GM12878 (cell line): ENCODE measurements around the gene SPINT2. TPM values are rescaled to one million over a fixed set of nuclear protein-coding genes. Genes with fewer than 3 reads are reported as not detected.

Experiments
- ATAC-seq: fragments of 200-7000 bp; cut with Tn5 transposase; 3 replicates; pipeline ENCODE4 v1.9.1; 2020; ENCODE audit warnings: mild to moderate bottlenecking, moderate library complexity
- BruUV-seq: library from RNA; stranded (reverse); fragments of 400-500 nt; replicated peaks from 2 replicates; lab custom pipeline; 2021; lab: Mats Ljungman, UMichigan
- CTCF ChIA-PET: fragments of 300-600 bp; sonication (Branson Sonifier 250); formaldehyde crosslinking; extraction: SDS; loops from one replicate; lab custom pipeline; 2021; ENCODE audit warnings: inconsistent platforms; lab: Yijun Ruan, JAX
- POLR2A ChIA-PET: fragments of 350-600 bp; formaldehyde crosslinking; extraction: SDS; loops from one replicate; lab custom pipeline; 2021; ENCODE audit warnings: inconsistent platforms; lab: Charles Lee
- RAD21 ChIA-PET: fragments of 300-600 bp; sonication (Branson Sonifier 250); formaldehyde crosslinking; loops from one replicate; lab custom pipeline; 2023; ENCODE audit warnings: antibody characterized with exemption; ENCODE audit not compliant: unreplicated experiment; lab: Charles Lee
- SMC1A ChIA-PET: fragments of 300-600 bp; sonication (Branson Sonifier 250); formaldehyde crosslinking; loops from one replicate; lab custom pipeline; 2023; ENCODE audit not compliant: unreplicated experiment, uncharacterized antibody; lab: Charles Lee
- DNase-seq: peaks from one replicate; pipeline ENCODE4 v3.0.0-alpha.2; 2011; ENCODE audit warnings: low read depth, low spot score
- FAIRE-seq: peaks from 3 replicates; lab custom pipeline; 2011; peaks lifted over from hg19 to GRCh38; lab: Jason Lieb, UNC
- H2AFZ ChIP-seq: 2 replicates; pipeline ENCODE4 v1.6.0; 2011; ENCODE audit warnings: low read depth, low read length, control low read depth; ENCODE audit not compliant: control insufficient read depth
- H3K27ac ChIP-seq: 2 replicates; pipeline ENCODE4 v1.5.1; 2011; ENCODE audit warnings: control low read depth; ENCODE audit not compliant: control insufficient read depth, insufficient read depth
- H3K27me3 ChIP-seq, 2 experiments: replicated peaks in 1 of 2; 2 replicates each; pipeline versions ENCODE4 v1.6.0 to v1.6.1; 2011; ENCODE audit warnings: low read length in 1 of 2; ENCODE audit not compliant: control insufficient read depth in 2 of 2, insufficient read depth in 2 of 2
- H3K36me3 ChIP-seq, 2 experiments: 2 replicates each; pipeline ENCODE4 v1.5.1; 2011; ENCODE audit warnings: low read length in 1 of 2; ENCODE audit not compliant: control insufficient read depth in 2 of 2, insufficient read depth in 2 of 2
- H3K4me1 ChIP-seq: 2 replicates; pipeline ENCODE4 v1.6.1; 2011; ENCODE audit warnings: mild to moderate bottlenecking, low read length, moderate library complexity, mixed read lengths; ENCODE audit not compliant: control insufficient read depth, insufficient read depth
- H3K4me2 ChIP-seq: 2 replicates; pipeline ENCODE4 v1.6.0; 2011; ENCODE audit warnings: control low read depth; ENCODE audit not compliant: control insufficient read depth, insufficient read depth
- H3K4me3 ChIP-seq: fragments of 200-600 bp; sonication (generic); 2 replicates; pipeline ENCODE4 v1.5.1; 2016
- H3K79me2 ChIP-seq: 2 replicates; pipeline ENCODE4 v1.6.0; 2011; ENCODE audit warnings: low read length; ENCODE audit not compliant: control insufficient read depth, insufficient read depth
- H3K9ac ChIP-seq: 2 replicates; pipeline ENCODE4 v1.8.0; 2011; ENCODE audit warnings: low read length, control low read depth, mixed read lengths; ENCODE audit not compliant: control insufficient read depth, insufficient read depth
- H3K9me3 ChIP-seq: replicated peaks from 3 replicates; pipeline ENCODE4 v1.5.1; 2011; ENCODE audit warnings: mild to moderate bottlenecking, low read length; ENCODE audit not compliant: control insufficient read depth, insufficient read depth
- H4K20me1 ChIP-seq: 2 replicates; pipeline ENCODE4 v1.6.0; 2011; ENCODE audit not compliant: control insufficient read depth, insufficient read depth
- HDGF ChIP-seq: fragments of 450-650 bp; IDR thresholded peaks from 2 replicates; pipeline ENCODE4 v1.6.1; 2016; ENCODE audit warnings: antibody characterized with exemption
- KLF5 ChIP-seq: fragments of 450-650 bp; IDR thresholded peaks from 2 replicates; pipeline ENCODE4 v1.6.1; 2014; ENCODE audit warnings: mild to moderate bottlenecking; ENCODE audit not compliant: partially characterized antibody
- RBBP5 ChIP-seq: fragments of 200-600 bp; sonication (generic); conservative IDR thresholded peaks from 2 replicates; pipeline ENCODE4 v1.6.1; 2016
- SIX5 ChIP-seq: IDR thresholded peaks from 2 replicates; pipeline ENCODE4 v1.6.1; 2011; ENCODE audit warnings: mild to moderate bottlenecking, low read depth, low read length, moderate library complexity; ENCODE audit not compliant: severe bottlenecking
- SP1 ChIP-seq: IDR thresholded peaks from one replicate; pipeline ENCODE4 v1.6.1; 2011; ENCODE audit warnings: low read depth, low read length
- ZBTB11 ChIP-seq: fragments of 450-650 bp; formaldehyde crosslinking; IDR thresholded peaks from 2 replicates; pipeline ENCODE4 v1.5.0; 2022; ENCODE audit warnings: mild to moderate bottlenecking, missing genetic modification characterization
- WGBS: methylation state at CpG from one replicate; pipeline ENCODE4 v1.1.6; 2016; ENCODE audit warnings: low lambda C conversion rate; ENCODE audit not compliant: insufficient replicate concordance, insufficient coverage; ENCODE audit errors: missing lambda C conversion rate; 5-methylcytosine and 5-hydroxymethylcytosine counted together
- in situ Hi-C: fragments of 300-500 bp; cut with MboI; formaldehyde crosslinking; loops from 9 replicates; pipeline ENCODE4 v1.14.3; 2018; ENCODE audit warnings: mixed read lengths
- intact Hi-C: fragments of 100-400 bp; cut with micrococcal nuclease; formaldehyde crosslinking; loops from one replicate; pipeline ENCODE4 v1.14.2; 2022; ENCODE audit not compliant: unreplicated experiment
- polyA plus RNA-seq, 11 experiments: library from polyadenylated mRNA; depleted of rRNA in 4 of 11; unstranded in 6 of 11; stranded (reverse) in 5 of 11; fragments of >200 nt; fragmentation: Nextera tagmentation in 4 of 11; fragmentation: Illumina TruSeq in 1 of 11; extraction: Ambion mirVana in 4 of 11; extraction: Trizol in 1 of 11; gene quantifications; 1 replicate in 1 of 11; 2 replicates in 10 of 11; pipeline versions ENCODE4 v1.2.1 to v1.2.3, GENCODE V29; 2011 to 2016; ENCODE audit warnings: inconsistent platforms in 2 of 11, missing spikeins in 2 of 11, low read depth in 1 of 11
- total RNA-seq, 4 experiments: library from RNA; depleted of rRNA in 3 of 4; stranded (reverse); fragments of >200 nt in 3 of 4; fragmentation: Illumina TruSeq in 1 of 4; extraction: Trizol in 1 of 4; gene quantifications; 2 replicates each; pipeline versions ENCODE4 v1.2.1 to v1.2.3, GENCODE V29; 2013 to 2021
- TF ChIP-seq, protein P1 (sequence below): fragments of 150-350 bp; IDR thresholded peaks from 2 replicates; pipeline ENCODE4 v1.6.1; 2016; ENCODE audit warnings: low read depth, low read length

SPINT2 gene
- total and polyA plus RNA-seq, 10 of the 15 experiments (the other 5 are each of a cell fraction or from before 2014, with no cell fraction given) = 0.15 to 26.5 (median 17.5) TPM

- CTCF ChIA-PET = no interaction called here
- DNase-seq = no peak
- Histone ChIP-seq H3K36me3 (no peaks in the 10 kb centered on the region), H2AFZ (no peak overlapping the region; the same call in 1 of the 2 replicates), H3K4me3 (peak overlapping the region; percentile 89), H4K20me1 (no peaks in the 10 kb centered on the region), H3K27me3 (peaks cover 3 to 7% of the 10 kb centered on the region in 2 experiments; a peak in 3 of 4 replicates), H3K4me1 (0 out of 2 replicates have a peak, but pooled peaks cover 4% of the 10 kb centered on the region), H3K27ac (no peak overlapping the region), H3K4me2 (peak overlapping the region; percentile 72), H3K79me2 (no peaks in the 10 kb centered on the region), H3K9me3 (no peaks in the 10 kb centered on the region), H3K9ac (no peak overlapping the region)
- peak; percentile 35 for FAIRE-seq
- TF ChIP-seq SP1 (no peak), HDGF (0 out of 2 replicates have a peak, but pooled peaks have one; percentile 57)
- WGBS = 65% methylated on average over 3 of the region's 3 CpGs
- no TSS peak for BruUV-seq
- ATAC-seq = no peak
- POLR2A ChIA-PET = no interaction called here
- in situ Hi-C loops (no loop called here), intact Hi-C loops (no loop called here)
- SMC1A ChIA-PET = no interaction called here
- RAD21 ChIA-PET = no interaction called here
Observed at GRCh38 chr19:38223119-38223523, 41.3 kb upstream of the SPINT2 start.

DNA sequence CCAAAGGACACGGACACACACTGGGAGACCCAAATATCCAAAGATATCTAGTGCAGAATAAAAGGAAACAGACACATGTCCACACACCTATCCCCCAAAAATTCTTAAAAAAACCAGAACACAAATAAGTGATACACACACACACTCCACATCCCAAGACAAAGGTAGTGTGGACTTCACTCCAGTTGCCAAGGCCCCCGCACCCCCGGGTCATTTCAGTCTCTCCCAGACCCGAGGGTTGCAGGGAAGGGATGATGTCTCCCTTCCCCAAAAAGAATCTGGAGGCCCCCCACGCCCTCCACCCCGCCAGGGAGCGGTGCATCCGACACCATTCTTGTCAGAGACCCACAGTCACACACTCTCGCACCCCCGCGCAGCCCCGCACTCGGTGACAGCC lies 40.8 kb upstream of the SPINT2 start:
- H3K27me3 ChIP-seq = peaks cover 4 to 7% of the 10 kb centered on the region in 2 experiments; a peak in 3 of 4 replicates
- TF ChIP-seq KLF5 (no peak), RBBP5 (no peak), SIX5 (no peak), ZBTB11 (CRISPR knock-in tag) (no peak)
- TF ChIP-seq, protein P1, sequence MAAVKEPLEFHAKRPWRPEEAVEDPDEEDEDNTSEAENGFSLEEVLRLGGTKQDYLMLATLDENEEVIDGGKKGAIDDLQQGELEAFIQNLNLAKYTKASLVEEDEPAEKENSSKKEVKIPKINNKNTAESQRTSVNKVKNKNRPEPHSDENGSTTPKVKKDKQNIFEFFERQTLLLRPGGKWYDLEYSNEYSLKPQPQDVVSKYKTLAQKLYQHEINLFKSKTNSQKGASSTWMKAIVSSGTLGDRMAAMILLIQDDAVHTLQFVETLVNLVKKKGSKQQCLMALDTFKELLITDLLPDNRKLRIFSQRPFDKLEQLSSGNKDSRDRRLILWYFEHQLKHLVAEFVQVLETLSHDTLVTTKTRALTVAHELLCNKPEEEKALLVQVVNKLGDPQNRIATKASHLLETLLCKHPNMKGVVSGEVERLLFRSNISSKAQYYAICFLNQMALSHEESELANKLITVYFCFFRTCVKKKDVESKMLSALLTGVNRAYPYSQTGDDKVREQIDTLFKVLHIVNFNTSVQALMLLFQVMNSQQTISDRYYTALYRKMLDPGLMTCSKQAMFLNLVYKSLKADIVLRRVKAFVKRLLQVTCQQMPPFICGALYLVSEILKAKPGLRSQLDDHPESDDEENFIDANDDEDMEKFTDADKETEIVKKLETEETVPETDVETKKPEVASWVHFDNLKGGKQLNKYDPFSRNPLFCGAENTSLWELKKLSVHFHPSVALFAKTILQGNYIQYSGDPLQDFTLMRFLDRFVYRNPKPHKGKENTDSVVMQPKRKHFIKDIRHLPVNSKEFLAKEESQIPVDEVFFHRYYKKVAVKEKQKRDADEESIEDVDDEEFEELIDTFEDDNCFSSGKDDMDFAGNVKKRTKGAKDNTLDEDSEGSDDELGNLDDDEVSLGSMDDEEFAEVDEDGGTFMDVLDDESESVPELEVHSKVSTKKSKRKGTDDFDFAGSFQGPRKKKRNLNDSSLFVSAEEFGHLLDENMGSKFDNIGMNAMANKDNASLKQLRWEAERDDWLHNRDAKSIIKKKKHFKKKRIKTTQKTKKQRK = no peak
- BruUV-seq = no TSS peak
- 0 out of 2 replicates have a peak, but pooled peaks cover 4% of the 10 kb centered on the region for H3K4me1 ChIP-seq
- H3K9ac ChIP-seq = peak overlapping the region; percentile 50; the same call in 1 of the 2 replicates
- CTCF ChIA-PET = no interaction called here
- intact Hi-C loops (no loop called here), in situ Hi-C loops (no loop called here)
- peak overlapping the region; percentile 72 for H3K4me2 ChIP-seq
- no peak for ATAC-seq
- FAIRE-seq = peak; percentile 18
- no peaks in the 10 kb centered on the region for H4K20me1 ChIP-seq
- no peaks in the 10 kb centered on the region for H3K36me3 ChIP-seq
- no peaks in the 10 kb centered on the region for H3K79me2 ChIP-seq
- RAD21 ChIA-PET = no interaction called here
- SMC1A ChIA-PET = no interaction called here
- DNase-seq = no peak
- POLR2A ChIA-PET = no interaction called here
- H2AFZ ChIP-seq = peak overlapping the region; percentile 59
- peak overlapping the region; percentile 89 for H3K4me3 ChIP-seq
- H3K9me3 ChIP-seq = no peaks in the 10 kb centered on the region
- no peak overlapping the region for H3K27ac ChIP-seq
- WGBS = 5% methylated on average over 12 of the region's 13 CpGs
